ENCODE data around the gene SNX3. TPM values are rescaled to one million over a fixed set of nuclear protein-coding genes. Genes with fewer than 3 reads are reported as not detected.

Gene SNX3
- total RNA-seq, 2 experiments from 2014 or later: 39.8 to 40.8 TPM

- H3K36me3 ChIP-seq (ENCODE audit: insufficient read depth, low read length): no peaks in the 10 kb centered on the region
- no peak overlapping the region for H3K27ac ChIP-seq (ENCODE audit: low read depth in 1 of 2, low read length in 2 of 2)
- no peak for ATAC-seq (ENCODE audit: poor library complexity)
- Mint-ChIP-seq H3K27me3 (no peaks in the 10 kb centered on the region), H3K4me1 (ENCODE audit: low read depth) (no peaks in the 10 kb centered on the region), H3K36me3 (ENCODE audit: low read depth) (no peaks in the 10 kb centered on the region), H3K9me3 (no peaks in the 10 kb centered on the region), H3K27ac (no peak overlapping the region), H3K4me3 (no peak overlapping the region)
- no peak for DNase-seq
- H3K9me3 ChIP-seq (ENCODE audit: control insufficient read depth in 1 of 2, insufficient read depth in 1 of 2, low read length in 2 of 2): no peaks in the 10 kb centered on the region
- no peaks in the 10 kb centered on the region for H3K4me1 ChIP-seq (ENCODE audit: insufficient read depth, low read length)
- no peak overlapping the region for H3K4me3 ChIP-seq (ENCODE audit: low read length)
- no peaks in the 10 kb centered on the region for H3K27me3 ChIP-seq (ENCODE audit: control insufficient read depth in 1 of 2, insufficient read depth in 2 of 2, low read length in 2 of 2)
- intact Hi-C loops (cut with DNase I, micrococcal nuclease): no loop called here
- TF ChIP-seq, protein P1, sequence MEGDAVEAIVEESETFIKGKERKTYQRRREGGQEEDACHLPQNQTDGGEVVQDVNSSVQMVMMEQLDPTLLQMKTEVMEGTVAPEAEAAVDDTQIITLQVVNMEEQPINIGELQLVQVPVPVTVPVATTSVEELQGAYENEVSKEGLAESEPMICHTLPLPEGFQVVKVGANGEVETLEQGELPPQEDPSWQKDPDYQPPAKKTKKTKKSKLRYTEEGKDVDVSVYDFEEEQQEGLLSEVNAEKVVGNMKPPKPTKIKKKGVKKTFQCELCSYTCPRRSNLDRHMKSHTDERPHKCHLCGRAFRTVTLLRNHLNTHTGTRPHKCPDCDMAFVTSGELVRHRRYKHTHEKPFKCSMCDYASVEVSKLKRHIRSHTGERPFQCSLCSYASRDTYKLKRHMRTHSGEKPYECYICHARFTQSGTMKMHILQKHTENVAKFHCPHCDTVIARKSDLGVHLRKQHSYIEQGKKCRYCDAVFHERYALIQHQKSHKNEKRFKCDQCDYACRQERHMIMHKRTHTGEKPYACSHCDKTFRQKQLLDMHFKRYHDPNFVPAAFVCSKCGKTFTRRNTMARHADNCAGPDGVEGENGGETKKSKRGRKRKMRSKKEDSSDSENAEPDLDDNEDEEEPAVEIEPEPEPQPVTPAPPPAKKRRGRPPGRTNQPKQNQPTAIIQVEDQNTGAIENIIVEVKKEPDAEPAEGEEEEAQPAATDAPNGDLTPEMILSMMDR (IDR thresholded peaks at IDR 0.05): no peak
- CTCF ChIA-PET: no interaction called here
- POLR2A ChIA-PET: no interaction called here
These were observed 24.5 kb upstream of the SNX3 start for GRCh38 chr6:108285381-108285780.

DNA sequence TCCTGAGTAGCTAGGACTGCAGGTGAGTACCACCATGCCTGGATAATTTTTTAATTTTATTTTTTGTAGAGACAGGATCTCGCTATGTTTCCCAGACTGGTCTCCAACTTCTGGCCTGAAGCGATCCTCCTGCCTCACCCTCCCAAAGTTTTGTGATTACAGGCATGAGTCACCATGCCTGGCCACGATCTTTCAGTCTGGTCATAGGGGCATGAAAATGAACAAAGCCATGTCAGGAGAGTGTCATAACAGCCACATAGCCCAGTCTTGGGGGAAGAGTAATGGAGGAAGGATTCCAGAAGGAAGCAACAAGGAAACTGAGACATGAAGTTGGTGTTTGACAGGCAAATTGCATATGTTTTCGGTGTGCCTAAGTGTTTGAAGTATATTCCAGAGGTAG lies 17.0 kb upstream of the SNX3 start:
- H3K9me3 ChIP-seq (ENCODE audit: control insufficient read depth in 1 of 2, insufficient read depth in 1 of 2, low read length in 2 of 2): no peaks in the 10 kb centered on the region
- ATAC-seq (ENCODE audit: poor library complexity): no peak
- POLR2A ChIA-PET: interaction anchor here (1.7 kb wide), 1 partner anchor 17 kb away, joined by 3 read pairs; the partner anchor contains the start of gene SNX3
- H3K4me1 Mint-ChIP-seq (ENCODE audit: low read depth): no peaks in the 10 kb centered on the region
- H3K27me3 Mint-ChIP-seq: no peaks in the 10 kb centered on the region
- no peaks in the 10 kb centered on the region for H3K27me3 ChIP-seq (ENCODE audit: control insufficient read depth in 1 of 2, insufficient read depth in 2 of 2, low read length in 2 of 2)
- H3K27ac Mint-ChIP-seq: no peak overlapping the region
- H3K4me3 ChIP-seq (ENCODE audit: low read length): no peak overlapping the region
- H3K27ac ChIP-seq (ENCODE audit: low read depth in 1 of 2, low read length in 2 of 2): no peak overlapping the region
- no peaks in the 10 kb centered on the region for H3K4me1 ChIP-seq (ENCODE audit: insufficient read depth, low read length)
- H3K36me3 Mint-ChIP-seq (ENCODE audit: low read depth): no peaks in the 10 kb centered on the region
- TF ChIP-seq, protein P1 (IDR thresholded peaks at IDR 0.05): no peak
- H3K9me3 Mint-ChIP-seq: no peaks in the 10 kb centered on the region
- H3K4me3 Mint-ChIP-seq: no peak overlapping the region
- no peak for DNase-seq
- CTCF ChIA-PET: interaction anchor here (0.6 kb wide), 1 partner anchor 519 kb away, joined by 5 read pairs; no protein-coding TSS in a partner anchor
- no peaks in the 10 kb centered on the region for H3K36me3 ChIP-seq (ENCODE audit: insufficient read depth, low read length)
- intact Hi-C loops (cut with DNase I, micrococcal nuclease): no loop called here

- Mint-ChIP-seq H3K27ac (no peak overlapping the region), H3K27me3 (peaks cover 4% of the 10 kb centered on the region), H3K9me3 (no peaks in the 10 kb centered on the region), H3K4me1 (ENCODE audit: low read depth) (no peaks in the 10 kb centered on the region), H3K36me3 (ENCODE audit: low read depth) (no peaks in the 10 kb centered on the region), H3K4me3 (no peak overlapping the region)
- ATAC-seq (ENCODE audit: poor library complexity) (no peak), DNase-seq (no peak)
- Histone ChIP-seq H3K36me3 (ENCODE audit: insufficient read depth, low read length) (no peaks in the 10 kb centered on the region), H3K4me1 (ENCODE audit: insufficient read depth, low read length) (no peaks in the 10 kb centered on the region), H3K9me3 (ENCODE audit: control insufficient read depth in 1 of 2, insufficient read depth in 1 of 2, low read length in 2 of 2) (no peaks in the 10 kb centered on the region), H3K27me3 (ENCODE audit: control insufficient read depth in 1 of 2, insufficient read depth in 2 of 2, low read length in 2 of 2) (no peaks in the 10 kb centered on the region), H3K27ac (ENCODE audit: low read depth in 1 of 2, low read length in 2 of 2) (no peak overlapping the region), H3K4me3 (ENCODE audit: low read length) (no peak overlapping the region)
- ChIA-PET POLR2A (interaction anchor here (1.7 kb wide), 1 partner anchor 16 kb away, joined by 3 read pairs; the partner anchor contains the start of gene SNX3), CTCF (no interaction called here)
- intact Hi-C loops (cut with DNase I, micrococcal nuclease): no loop called here
- TF ChIP-seq, protein P1 (IDR thresholded peaks at IDR 0.05): no peak
These were observed 16.5 kb upstream of the SNX3 start for GRCh38 chr6:108277295-108277694.
